Liver (tissue), 9 donors: ENCODE measurements around the gene CCDC63. TPM values are rescaled to one million over a fixed set of nuclear protein-coding genes. Genes with fewer than 3 reads are reported as not detected.

ENCODE experiments used
- DNase-seq: peaks from one replicate; pipeline ENCODE4 v3.0.0-alpha.2; 2017; ENCODE audit warnings: low spot score
- H3K27ac ChIP-seq, 2 donors: one replicate each; pipeline ENCODE4 v1.7.0; 2013; ENCODE audit warnings: inconsistent platforms in 2 of 2, low read length in 2 of 2, control low read depth in 1 of 2, low read depth in 1 of 2, mild to moderate bottlenecking in 1 of 2
- H3K27me3 ChIP-seq, 4 donors: one replicate each; pipeline versions ENCODE4 v1.6.1 to v1.7.0; 2013; ENCODE audit warnings: low read length in 3 of 4, inconsistent platforms in 1 of 4, mild to moderate bottlenecking in 1 of 4, moderate library complexity in 1 of 4; ENCODE audit not compliant: control insufficient read depth in 4 of 4, insufficient read depth in 4 of 4
- H3K36me3 ChIP-seq, 4 donors: one replicate each; pipeline versions ENCODE4 v1.6.1 to v1.7.0; 2013; ENCODE audit warnings: low read length in 3 of 4, mild to moderate bottlenecking in 3 of 4, low read depth in 1 of 4, moderate library complexity in 1 of 4; ENCODE audit not compliant: control insufficient read depth in 4 of 4, insufficient read depth in 3 of 4
- H3K4me1 ChIP-seq, 4 donors: one replicate each; pipeline versions ENCODE4 v1.6.1 to v1.7.0; 2013; ENCODE audit warnings: low read length in 3 of 4, mild to moderate bottlenecking in 3 of 4, moderate library complexity in 1 of 4; ENCODE audit not compliant: control insufficient read depth in 4 of 4, insufficient read depth in 4 of 4
- H3K4me3 ChIP-seq, 3 donors: one replicate each; pipeline versions ENCODE4 v1.6.1 to v1.7.0; 2013; ENCODE audit warnings: low read length in 3 of 3, control low read depth in 1 of 3, low read depth in 1 of 3, mild to moderate bottlenecking in 1 of 3
- H3K9ac ChIP-seq, 2 donors: one replicate each; pipeline ENCODE4 v1.7.0; 2013; ENCODE audit warnings: low read length in 2 of 2, mild to moderate bottlenecking in 2 of 2, moderate library complexity in 2 of 2, control low read depth in 1 of 2, low read depth in 1 of 2
- H3K9me3 ChIP-seq, 4 donors: one replicate each; pipeline versions ENCODE4 v1.6.1 to v1.7.0; 2013; ENCODE audit warnings: low read length in 3 of 4; ENCODE audit not compliant: control insufficient read depth in 4 of 4
- ATF3 ChIP-seq: IDR thresholded peaks from 2 replicates; pipeline ENCODE4 v1.6.1; 2016; ENCODE audit warnings: antibody characterized with exemption
- CTCF ChIP-seq: fragments of 150-350 bp; IDR thresholded peaks from 2 replicates; pipeline ENCODE4 v1.5.1; 2017; ENCODE audit warnings: improper control_type of control experiment, low read depth, low read length; ENCODE audit not compliant: missing input control
- EGR1 ChIP-seq, 2 donors: IDR thresholded peaks; 2 replicates each; pipeline ENCODE4 v1.6.1; 2016 to 2018; ENCODE audit warnings: antibody characterized with exemption in 2 of 2, low read depth in 2 of 2
- FOXA1 ChIP-seq: IDR thresholded peaks from 2 replicates; pipeline ENCODE4 v1.6.1; 2016; ENCODE audit warnings: antibody characterized with exemption
- FOXA2 ChIP-seq: IDR thresholded peaks from 2 replicates; pipeline ENCODE4 v1.6.1; 2016; ENCODE audit warnings: antibody characterized with exemption
- GABPA ChIP-seq, 2 donors: IDR thresholded peaks in 1 of 2; conservative IDR thresholded peaks in 1 of 2; 2 replicates each; pipeline ENCODE4 v1.6.1; 2016; ENCODE audit warnings: antibody characterized with exemption in 2 of 2, mild to moderate bottlenecking in 1 of 2, moderate library complexity in 1 of 2
- HNF4G ChIP-seq: IDR thresholded peaks from 2 replicates; pipeline ENCODE4 v1.6.1; 2016; ENCODE audit warnings: antibody characterized with exemption
- JUND ChIP-seq, 2 donors: IDR thresholded peaks; 2 replicates each; pipeline ENCODE4 v1.6.1; 2016; ENCODE audit warnings: antibody characterized with exemption in 2 of 2
- MAX ChIP-seq: IDR thresholded peaks from 2 replicates; pipeline ENCODE4 v1.6.1; 2016; ENCODE audit warnings: antibody characterized with exemption
- NR2F2 ChIP-seq: IDR thresholded peaks from 2 replicates; pipeline ENCODE4 v1.6.1; 2016; ENCODE audit warnings: antibody characterized with exemption
- RAD21 ChIP-seq, 2 donors: IDR thresholded peaks; 2 replicates each; pipeline ENCODE4 v1.6.1; 2016; ENCODE audit warnings: antibody characterized with exemption in 2 of 2, mild to moderate bottlenecking in 2 of 2
- SP1 ChIP-seq: IDR thresholded peaks from 2 replicates; pipeline ENCODE4 v1.6.1; 2018; ENCODE audit warnings: antibody characterized with exemption, mild to moderate bottlenecking
- TAF1 ChIP-seq: conservative IDR thresholded peaks from 2 replicates; pipeline ENCODE4 v1.6.1; 2016; ENCODE audit warnings: antibody characterized with exemption, mild to moderate bottlenecking
- YY1 ChIP-seq: IDR thresholded peaks from 2 replicates; pipeline ENCODE4 v1.6.1; 2016; ENCODE audit warnings: antibody characterized with exemption, mild to moderate bottlenecking
- ZBTB33 ChIP-seq: IDR thresholded peaks from 2 replicates; pipeline ENCODE4 v1.6.1; 2016; ENCODE audit warnings: antibody characterized with exemption
- WGBS: extraction: QIAGEN DNeasy Blood & Tissue Kit; methylation state at CpG from one replicate; pipeline ENCODE4 v1.1.7; 2013; 5-methylcytosine and 5-hydroxymethylcytosine counted together
- polyA plus RNA-seq, 2 donors: library from polyadenylated mRNA; stranded (reverse) in 1 of 2; unstranded in 1 of 2; fragments of 200-250 nt in 1 of 2; fragments of >200 nt in 1 of 2; fragmentation: Nextera tagmentation in 1 of 2; extraction: Ambion mirVana in 1 of 2; gene quantifications; one replicate each; pipeline versions ENCODE4 v1.2.1 to v1.2.3, GENCODE V29; 2013 to 2015
- total RNA-seq, 2 donors: library from RNA; depleted of rRNA; stranded (reverse); fragments of >200 nt; gene quantifications; one replicate each; pipeline ENCODE4 v1.2.3, GENCODE V29; 2014
- donor health status: healthy.
- donor health status: healthy.
- donor health status: healthy.
- donor health status: healthy.
- donor health status: healthy.

Gene CCDC63
- total and polyA plus RNA-seq, 4 donors, result not detected

- no peaks in the 10 kb centered on the region for H3K9me3 ChIP-seq
- DNase-seq, result no peak
- H3K4me1 ChIP-seq, result no peaks in the 10 kb centered on the region
- H3K27ac ChIP-seq, result no peak overlapping the region
- H3K27me3 ChIP-seq, result no peaks in the 10 kb centered on the region
- no peak for TF ChIP-seq HNF4G
- TF ChIP-seq EGR1 (IDR thresholded peaks at IDR 0.05; ENCODE audit: low read depth in 2 of 2), result no peak
- TF ChIP-seq FOXA1, result no peak
- no peak for TF ChIP-seq SP1
- no peak for TF ChIP-seq MAX
- TF ChIP-seq JUND (IDR thresholded peaks at IDR 0.05), result no peak
- TF ChIP-seq GABPA (IDR thresholded peaks at IDR 0.05 in 1 of 2, conservative IDR thresholded peaks at IDR 0.05 in 1 of 2), result no peak
- TF ChIP-seq NR2F2, result no peak
- TF ChIP-seq FOXA2, result no peak
- no peak overlapping the region for H3K4me3 ChIP-seq
- no peak overlapping the region for H3K9ac ChIP-seq
- 70% methylated on average over 6 of the region's 6 CpGs for WGBS
- H3K36me3 ChIP-seq, result no peaks in the 10 kb centered on the region
Observed at GRCh38 chr12:110927546-110927945, 80.8 kb downstream of the CCDC63 start.

- Histone ChIP-seq H3K36me3 (no peaks in the 10 kb centered on the region), H3K27me3 (no peaks in the 10 kb centered on the region), H3K27ac (no peak overlapping the region), H3K9me3 (no peaks in the 10 kb centered on the region), H3K4me3 (no peak overlapping the region), H3K9ac (no peak overlapping the region), H3K4me1 (no peaks in the 10 kb centered on the region)
- TF ChIP-seq ATF3, result no peak
- no peak for TF ChIP-seq SP1
- TF ChIP-seq EGR1 (IDR thresholded peaks at IDR 0.05; ENCODE audit: low read depth in 2 of 2), result no peak
- no peak for TF ChIP-seq MAX
- TF ChIP-seq NR2F2, result no peak
- TF ChIP-seq JUND (IDR thresholded peaks at IDR 0.05), result no peak
- TF ChIP-seq GABPA (IDR thresholded peaks at IDR 0.05 in 1 of 2, conservative IDR thresholded peaks at IDR 0.05 in 1 of 2), result no peak
- no peak for DNase-seq
- WGBS, result 73% methylated on average over 7 of the region's 7 CpGs
Observed at GRCh38 chr12:110928700-110929099, 81.9 kb downstream of the CCDC63 start.

- no peak overlapping the region for H3K27ac ChIP-seq
- no peaks in the 10 kb centered on the region for H3K9me3 ChIP-seq
- H3K36me3 ChIP-seq, result no peaks in the 10 kb centered on the region
- TF ChIP-seq NR2F2 (no peak), FOXA2 (no peak), GABPA (IDR thresholded peaks at IDR 0.05 in 1 of 2, conservative IDR thresholded peaks at IDR 0.05 in 1 of 2) (no peak)
- no peak overlapping the region for H3K9ac ChIP-seq
- WGBS, result 100% methylated on average over 1 of the region's 1 CpG
- H3K27me3 ChIP-seq, result no peaks in the 10 kb centered on the region
- H3K4me1 ChIP-seq, result no peaks in the 10 kb centered on the region
- H3K4me3 ChIP-seq, result no peak overlapping the region
- no peak for DNase-seq
Observed at GRCh38 chr12:110929818-110930217, 83.0 kb downstream of the CCDC63 start.

- TF ChIP-seq YY1, result no peak
- no peak for TF ChIP-seq HNF4G
- TF ChIP-seq ZBTB33, result no peak
- TF ChIP-seq NR2F2, result no peak
- TF ChIP-seq RAD21 (IDR thresholded peaks at IDR 0.05), result no peak
- TF ChIP-seq TAF1, result no peak
- TF ChIP-seq CTCF, result no peak
- TF ChIP-seq ATF3, result no peak
- TF ChIP-seq FOXA1, result no peak
- TF ChIP-seq MAX, result no peak
- no peak for TF ChIP-seq JUND (IDR thresholded peaks at IDR 0.05)
- no peak for TF ChIP-seq SP1
- TF ChIP-seq EGR1 (IDR thresholded peaks at IDR 0.05; ENCODE audit: low read depth in 2 of 2), result no peak
- WGBS, result 89% methylated on average over 21 of the region's 21 CpGs
- H3K36me3 ChIP-seq, result no peaks in the 10 kb centered on the region
- no peak overlapping the region for H3K9ac ChIP-seq
- H3K27ac ChIP-seq, result no peak overlapping the region
- no peak overlapping the region for H3K4me3 ChIP-seq
- no peaks in the 10 kb centered on the region for H3K4me1 ChIP-seq
- no peaks in the 10 kb centered on the region for H3K9me3 ChIP-seq
- DNase-seq, result no peak
- H3K27me3 ChIP-seq, result no peaks in the 10 kb centered on the region
Observed at GRCh38 chr12:110930348-110931314, 83.8 kb downstream of the CCDC63 start.
